Left ventricle myocardium inferior (tissue), 1 donor: ENCODE data around the gene ERCC1. TPM values are rescaled to one million over a fixed set of nuclear protein-coding genes. Genes with fewer than 3 reads are reported as not detected.

ENCODE experiments used
- DNase-seq: peaks from one replicate; pipeline ENCODE4 v3.0.0-alpha.2; 2020
- H3K27ac ChIP-seq: fragments of 200-600 bp; replicated peaks from 2 replicates; pipeline ENCODE4 v1.8.0; 2021
- H3K27me3 ChIP-seq: fragments of 200-600 bp; 2 replicates; pipeline ENCODE4 v1.8.0; 2021; ENCODE audit warnings: low read depth
- H3K36me3 ChIP-seq: fragments of 200-600 bp; 2 replicates; pipeline ENCODE4 v1.8.0; 2021
- H3K4me1 ChIP-seq: fragments of 200-600 bp; 2 replicates; pipeline ENCODE4 v1.8.0; 2021
- H3K4me3 ChIP-seq: fragments of 200-600 bp; 2 replicates; pipeline ENCODE4 v1.8.0; 2021; ENCODE audit warnings: mild to moderate bottlenecking, moderate library complexity
- H3K9me3 ChIP-seq: fragments of 200-600 bp; replicated peaks from 2 replicates; pipeline ENCODE4 v1.8.0; 2021
- intact Hi-C: fragments of 100-400 bp; cut with micrococcal nuclease; formaldehyde crosslinking; loops from one replicate; pipeline ENCODE4 v1.11.0; 2022
- total RNA-seq: library from RNA; stranded (reverse); fragmentation: NEBNext Ultra II Directional; extraction: Animal tissue kit (Norgen Biotek cat#: 25700); gene quantifications from one replicate; pipeline ENCODE4 v1.2.1, GENCODE V29; 2021
- TF ChIP-seq, protein P1 (sequence below): fragments of 200-600 bp; IDR thresholded peaks from 2 replicates; pipeline ENCODE4 v1.8.0; 2021; ENCODE audit warnings: antibody characterized with exemption, mild to moderate bottlenecking, borderline replicate concordance
- donor health status: DM: no; HTN: yes; CAD: no; lungs with severe emphysema.

ERCC1 gene
- total RNA-seq, 1 donor from 2014 or later: 108 TPM

DNA sequence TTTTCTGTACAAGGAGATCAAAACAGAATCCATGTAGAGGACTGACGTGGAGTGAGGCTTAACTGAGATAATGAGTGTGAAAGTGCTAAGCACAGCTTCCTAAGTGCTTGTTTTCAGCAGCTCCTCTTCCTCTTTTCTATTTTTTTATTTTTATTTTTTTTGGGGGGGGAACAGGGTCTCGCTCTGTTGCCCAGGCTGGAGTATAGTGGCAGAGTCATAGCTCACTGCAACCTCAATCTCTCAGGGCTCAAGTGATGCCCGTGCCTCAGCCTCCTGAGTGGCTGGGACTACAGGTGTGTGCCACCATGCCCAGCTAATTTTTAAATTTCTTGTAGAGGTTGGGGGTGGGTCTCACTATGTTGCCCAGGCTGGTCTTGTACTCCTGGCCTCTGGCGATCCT lies 38.5 kb upstream of the ERCC1 start:
- no peak for DNase-seq
- Histone ChIP-seq H3K27ac (no peak overlapping the region), H3K9me3 (no peaks in the 10 kb centered on the region), H3K36me3 (no peaks in the 10 kb centered on the region), H3K4me1 (peaks cover 4% of the 10 kb centered on the region), H3K27me3 (no peaks in the 10 kb centered on the region), H3K4me3 (no peak overlapping the region)
- TF ChIP-seq, protein P1, sequence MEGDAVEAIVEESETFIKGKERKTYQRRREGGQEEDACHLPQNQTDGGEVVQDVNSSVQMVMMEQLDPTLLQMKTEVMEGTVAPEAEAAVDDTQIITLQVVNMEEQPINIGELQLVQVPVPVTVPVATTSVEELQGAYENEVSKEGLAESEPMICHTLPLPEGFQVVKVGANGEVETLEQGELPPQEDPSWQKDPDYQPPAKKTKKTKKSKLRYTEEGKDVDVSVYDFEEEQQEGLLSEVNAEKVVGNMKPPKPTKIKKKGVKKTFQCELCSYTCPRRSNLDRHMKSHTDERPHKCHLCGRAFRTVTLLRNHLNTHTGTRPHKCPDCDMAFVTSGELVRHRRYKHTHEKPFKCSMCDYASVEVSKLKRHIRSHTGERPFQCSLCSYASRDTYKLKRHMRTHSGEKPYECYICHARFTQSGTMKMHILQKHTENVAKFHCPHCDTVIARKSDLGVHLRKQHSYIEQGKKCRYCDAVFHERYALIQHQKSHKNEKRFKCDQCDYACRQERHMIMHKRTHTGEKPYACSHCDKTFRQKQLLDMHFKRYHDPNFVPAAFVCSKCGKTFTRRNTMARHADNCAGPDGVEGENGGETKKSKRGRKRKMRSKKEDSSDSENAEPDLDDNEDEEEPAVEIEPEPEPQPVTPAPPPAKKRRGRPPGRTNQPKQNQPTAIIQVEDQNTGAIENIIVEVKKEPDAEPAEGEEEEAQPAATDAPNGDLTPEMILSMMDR: no peak
- intact Hi-C loops: no loop called here

DNA sequence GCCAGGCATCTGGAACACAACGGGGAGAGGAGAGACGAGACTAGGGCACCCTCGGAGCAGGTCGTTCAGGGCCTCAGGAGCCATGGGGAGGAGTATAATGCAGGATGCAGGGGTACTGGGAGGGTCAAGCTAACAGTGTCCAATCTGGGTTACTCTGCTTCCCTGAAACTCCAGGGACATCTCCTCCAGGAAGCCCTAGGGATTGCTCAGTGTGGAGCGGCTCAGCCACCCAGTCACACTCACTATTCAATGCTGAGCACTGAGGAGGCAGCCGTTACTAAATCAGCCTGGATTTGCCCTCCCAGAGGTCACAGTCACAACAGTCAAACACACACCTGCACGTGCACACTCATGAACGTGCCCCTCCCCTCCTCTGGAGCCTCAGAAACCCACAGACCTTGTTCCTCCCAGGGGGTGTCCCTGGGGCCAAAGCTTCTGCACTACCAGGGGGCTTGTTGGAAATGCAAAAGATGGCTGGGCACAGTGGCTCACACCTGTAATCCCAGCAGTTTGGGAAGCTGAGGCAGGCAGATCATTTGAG lies 37.2 kb upstream of the ERCC1 start:
- H3K27ac ChIP-seq: no peak overlapping the region
- no peaks in the 10 kb centered on the region for H3K9me3 ChIP-seq
- intact Hi-C loops: no loop called here
- no peak for DNase-seq
- no peaks in the 10 kb centered on the region for H3K36me3 ChIP-seq
- peaks cover 6% of the 10 kb centered on the region for H3K4me1 ChIP-seq
- TF ChIP-seq, protein P1: no peak
- no peak overlapping the region for H3K4me3 ChIP-seq
- no peaks in the 10 kb centered on the region for H3K27me3 ChIP-seq

DNA sequence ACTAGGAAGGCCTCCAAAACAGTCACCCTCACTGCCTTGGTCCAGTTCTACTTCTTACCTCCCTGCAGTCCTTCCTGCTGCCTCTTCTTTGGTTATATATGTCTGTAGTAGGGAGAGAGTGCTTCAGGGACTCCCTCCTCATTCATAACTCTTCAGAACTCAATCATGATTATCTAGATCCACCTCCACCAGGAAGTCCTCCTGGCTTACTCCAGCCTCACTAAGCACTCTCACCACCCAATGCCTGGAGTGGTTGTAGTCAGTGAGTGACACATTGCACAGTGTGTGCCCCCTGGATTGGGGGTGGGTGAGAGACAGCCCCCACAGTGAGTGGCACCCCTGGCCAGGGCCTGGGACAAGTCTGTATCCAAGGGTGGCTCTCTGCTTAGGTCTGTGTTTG lies 34.1 kb upstream of the ERCC1 start:
- H3K36me3 ChIP-seq: no peaks in the 10 kb centered on the region
- H3K27me3 ChIP-seq: no peaks in the 10 kb centered on the region
- no peak overlapping the region for H3K4me3 ChIP-seq
- H3K9me3 ChIP-seq: no peaks in the 10 kb centered on the region
- no peak for DNase-seq
- no peak overlapping the region for H3K27ac ChIP-seq
- intact Hi-C loops: no loop called here
- peaks cover 18% of the 10 kb centered on the region for H3K4me1 ChIP-seq
- TF ChIP-seq, protein P1: no peak

DNA sequence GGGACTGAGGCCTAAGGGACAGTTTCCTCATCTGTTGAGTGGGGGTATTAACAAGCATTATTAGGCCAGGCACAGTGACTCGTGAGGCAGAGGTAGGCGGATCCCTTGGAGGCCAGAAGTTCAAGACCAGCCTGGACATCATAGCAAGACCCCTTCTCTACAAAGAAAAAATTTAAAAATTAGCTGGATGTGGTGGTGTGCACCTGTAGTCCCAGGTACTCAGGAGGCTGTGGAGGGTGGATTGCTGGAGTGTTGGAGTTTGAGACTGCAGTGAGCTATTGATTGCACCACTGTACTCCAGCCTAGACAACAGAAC lies 32.7 kb upstream of the ERCC1 start:
- Histone ChIP-seq H3K27ac (peak overlapping the region; percentile 79), H3K9me3 (no peaks in the 10 kb centered on the region), H3K4me3 (no peak overlapping the region), H3K4me1 (peaks cover 19% of the 10 kb centered on the region), H3K36me3 (no peaks in the 10 kb centered on the region), H3K27me3 (no peaks in the 10 kb centered on the region)
- intact Hi-C loops: no loop called here
- no peak for DNase-seq
- TF ChIP-seq, protein P1: no peak

DNA sequence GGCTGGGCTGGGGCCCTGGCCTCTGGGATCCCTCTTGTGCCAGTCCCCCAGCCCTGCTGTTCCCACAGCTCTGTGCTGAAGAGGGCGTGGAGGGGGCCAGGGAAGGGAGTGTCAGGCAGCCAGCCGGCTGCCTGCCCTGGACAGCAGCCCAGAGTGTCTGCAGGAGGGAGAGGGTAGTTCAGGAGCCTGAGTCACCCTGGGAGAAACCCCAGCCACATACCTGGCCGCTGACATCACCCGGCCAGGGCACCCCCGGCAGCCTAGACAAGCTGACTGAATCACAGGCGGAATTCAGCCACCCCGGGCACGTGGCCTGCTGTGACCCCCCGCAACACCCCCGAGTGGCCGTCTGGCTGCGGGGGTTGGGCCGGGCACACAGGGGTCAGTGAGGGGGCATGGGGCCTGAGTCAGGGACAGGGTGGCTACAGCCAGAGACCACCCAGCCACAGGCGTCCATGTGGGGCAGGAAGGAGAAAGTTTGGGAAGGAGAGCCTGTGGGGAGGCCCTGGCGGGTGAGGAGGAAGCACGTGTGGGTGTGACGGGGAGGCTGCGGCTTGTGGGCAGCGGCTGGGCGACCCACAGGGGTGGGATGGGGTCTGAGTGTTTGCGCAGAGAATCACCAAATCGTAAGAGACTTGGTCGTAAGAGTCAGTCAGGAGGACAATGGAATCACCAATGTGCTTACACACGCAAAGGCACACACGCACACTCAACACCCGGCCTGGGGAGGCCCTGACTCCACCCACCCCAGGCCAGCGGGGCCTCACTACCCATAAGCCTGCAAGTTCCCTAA lies 32.2 kb upstream of the ERCC1 start:
- Histone ChIP-seq H3K4me1 (peaks cover 25% of the 10 kb centered on the region), H3K36me3 (no peaks in the 10 kb centered on the region), H3K4me3 (peak overlapping the region; percentile 48), H3K9me3 (no peaks in the 10 kb centered on the region), H3K27ac (peak overlapping the region; percentile 79), H3K27me3 (no peaks in the 10 kb centered on the region)
- TF ChIP-seq, protein P1: no peak
- intact Hi-C loops: no loop called here
- DNase-seq: peak; percentile 85
